Gastroesophageal sphincter (tissue), 3 donors: ENCODE results near the gene CPA2.

Source experiments
- CTCF ChIP-seq, 4 experiments: fragments of 200-600 bp in 2 of 4; fragments of 450-650 bp in 2 of 4; sonication (generic) in 1 of 4; IDR thresholded peaks; one replicate each; pipeline ENCODE4 v1.5.1; 2017 to 2019; ENCODE audit warnings: antibody characterized with exemption in 4 of 4, mild to moderate bottlenecking in 2 of 4, moderate library complexity in 2 of 4
- EP300 ChIP-seq: sonication (generic); formaldehyde crosslinking; IDR thresholded peaks from one replicate; pipeline ENCODE4 v1.6.1; 2017; ENCODE audit warnings: antibody characterized with exemption, mild to moderate bottlenecking
- POLR2A ChIP-seq, 2 donors: fragments of 450-650 bp; IDR thresholded peaks; one replicate each; pipeline ENCODE4 v1.6.1; 2017; ENCODE audit warnings: antibody characterized with exemption in 2 of 2, mild to moderate bottlenecking in 2 of 2, moderate library complexity in 1 of 2

- no peak for TF ChIP-seq CTCF (IDR thresholded peaks at IDR 0.05)
- no peak for TF ChIP-seq POLR2A (IDR thresholded peaks at IDR 0.05)
- no peak for TF ChIP-seq EP300
These were observed 34.9 kb upstream of the CPA2 start for GRCh38 chr7:130231792-130232191.
